HL-60/S4 treated with retinoic acid at 250 ng/mL for 4 days and 3 days (cell line): ENCODE data around the gene SYT6.

Experiments used
- in situ Hi-C: fragments of 300-500 bp; cut with MboI; formaldehyde crosslinking; loops from 2 replicates; pipeline ENCODE4 v1.7.0; 2022; ENCODE audit warnings: low sequenced_read_pairs

SYT6 gene

DNA sequence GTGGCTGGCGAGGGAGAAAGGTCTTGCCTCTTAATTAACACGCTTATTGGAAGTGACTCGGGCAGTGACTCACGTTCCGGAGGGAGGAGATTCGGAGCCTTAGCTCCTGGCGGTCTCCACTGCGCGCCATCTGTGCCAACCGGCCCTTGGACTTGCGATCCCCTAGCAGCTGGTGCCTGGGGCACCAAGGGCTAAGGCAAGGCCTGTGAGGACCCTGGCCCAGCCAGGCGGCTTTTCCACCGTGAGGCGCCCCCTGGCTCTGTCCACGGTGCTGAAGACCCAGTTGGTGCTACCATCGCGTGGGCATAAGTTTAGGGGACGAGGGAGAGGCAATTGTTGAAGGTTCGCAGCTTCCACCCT, 1.3 kb upstream of the SYT6 start:
- in situ Hi-C loops, result no loop called here

DNA sequence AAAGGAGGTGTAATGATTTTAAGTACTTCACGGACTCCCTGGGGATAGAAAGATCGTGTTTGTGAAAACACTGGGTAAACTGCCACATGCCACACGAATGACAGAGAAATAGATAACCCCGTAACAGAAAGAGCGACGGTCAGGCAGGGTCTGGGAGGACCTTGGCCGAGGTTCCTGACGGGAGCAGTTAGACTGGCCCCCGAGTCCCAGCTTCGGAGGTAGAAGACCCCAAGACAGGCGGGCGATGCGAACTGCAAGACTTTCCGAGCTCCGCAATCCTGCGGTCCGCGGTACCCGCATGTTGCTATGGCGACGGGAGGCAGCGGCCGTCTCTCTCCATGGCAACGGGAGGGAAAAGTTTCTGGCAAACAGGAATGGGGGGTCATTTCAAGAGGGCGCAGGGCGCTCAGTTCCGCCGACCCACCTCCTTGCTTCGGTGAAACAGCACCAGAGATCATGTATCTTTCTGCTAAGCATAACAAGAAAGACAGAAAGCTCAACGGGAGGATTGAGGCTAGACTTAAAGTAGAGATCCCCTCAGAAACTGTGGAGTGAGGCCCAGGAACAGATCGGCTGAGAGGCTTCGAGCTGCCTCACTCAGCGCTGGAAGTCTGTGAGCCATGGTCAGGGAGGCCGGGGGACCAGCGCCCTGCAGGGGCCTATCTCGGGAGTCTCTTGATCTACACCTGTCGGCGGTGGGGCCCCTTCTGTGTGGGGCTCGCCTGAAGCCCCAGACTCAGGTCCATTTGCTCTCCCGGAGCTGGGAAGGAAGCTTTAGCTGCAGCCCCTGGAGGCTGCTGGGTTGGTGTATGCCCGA, 685 bp upstream of the SYT6 start:
- in situ Hi-C loops, result no loop called here

DNA sequence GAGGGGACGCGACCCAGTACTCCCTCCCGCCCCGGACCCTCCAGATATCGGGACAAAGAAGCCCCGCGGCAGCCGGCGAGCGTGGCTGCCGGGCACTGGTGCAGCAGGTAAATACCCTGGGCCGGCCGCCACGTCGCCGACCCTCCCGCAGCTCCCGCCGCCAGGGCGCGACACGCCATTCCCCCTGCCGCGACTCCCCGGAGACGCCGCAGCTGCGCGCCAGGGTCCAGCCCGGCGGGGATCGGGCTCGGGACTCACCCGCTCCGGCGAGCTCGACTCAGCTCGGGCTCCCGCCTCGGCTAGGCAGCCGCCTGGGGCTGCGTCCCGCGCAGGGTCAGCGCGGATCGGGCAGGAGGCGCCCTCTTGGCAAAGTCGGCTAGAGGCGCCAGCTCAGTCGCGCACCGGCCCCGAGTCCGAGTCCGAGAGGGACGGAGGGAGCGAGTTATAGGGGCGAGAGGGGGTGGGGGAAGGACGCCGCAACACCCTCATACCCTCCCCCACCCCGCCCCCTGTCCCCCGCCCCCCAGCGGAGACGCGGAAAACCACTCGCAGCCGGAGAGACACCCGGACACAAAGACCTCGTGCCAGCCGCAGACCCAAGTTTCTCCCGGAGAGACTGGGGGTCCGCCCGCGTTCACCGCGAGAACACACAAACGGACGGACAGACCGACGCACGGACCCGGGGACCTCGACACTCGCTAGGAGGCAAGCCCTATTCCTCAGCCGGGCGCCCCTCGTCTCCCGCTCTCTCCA, 985 bp downstream of the SYT6 start:
- in situ Hi-C loops, result no loop called here

DNA sequence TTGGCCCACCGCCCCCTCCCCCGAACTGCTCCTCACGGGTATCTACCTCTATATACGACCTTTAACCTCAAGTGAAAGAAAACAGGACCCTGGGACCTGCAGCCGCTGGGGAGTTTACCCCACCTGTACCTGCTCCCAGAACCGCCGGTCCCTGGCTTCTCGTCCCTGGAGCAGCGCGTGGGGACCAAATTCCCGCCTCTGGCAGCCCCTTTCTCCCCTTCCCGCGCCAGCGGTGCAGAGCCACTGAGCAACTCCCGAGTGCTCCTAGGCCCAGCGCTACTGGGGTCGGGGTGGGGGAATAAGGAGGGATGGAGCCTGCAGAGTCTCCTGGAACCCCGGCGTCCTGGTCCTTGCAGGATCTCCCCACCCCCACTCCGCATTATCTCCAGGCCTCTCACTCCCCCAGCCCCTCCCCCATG, 1.6 kb downstream of the SYT6 start:
- in situ Hi-C loops, result no loop called here

- in situ Hi-C loops, result no loop called here
Observed at GRCh38 chr1:114150016-114150415, 3.7 kb downstream of the SYT6 start.

GRCh38 chr1:114149211-114149610, 4.5 kb downstream of the SYT6 start:
- in situ Hi-C loops, result no loop called here

DNA sequence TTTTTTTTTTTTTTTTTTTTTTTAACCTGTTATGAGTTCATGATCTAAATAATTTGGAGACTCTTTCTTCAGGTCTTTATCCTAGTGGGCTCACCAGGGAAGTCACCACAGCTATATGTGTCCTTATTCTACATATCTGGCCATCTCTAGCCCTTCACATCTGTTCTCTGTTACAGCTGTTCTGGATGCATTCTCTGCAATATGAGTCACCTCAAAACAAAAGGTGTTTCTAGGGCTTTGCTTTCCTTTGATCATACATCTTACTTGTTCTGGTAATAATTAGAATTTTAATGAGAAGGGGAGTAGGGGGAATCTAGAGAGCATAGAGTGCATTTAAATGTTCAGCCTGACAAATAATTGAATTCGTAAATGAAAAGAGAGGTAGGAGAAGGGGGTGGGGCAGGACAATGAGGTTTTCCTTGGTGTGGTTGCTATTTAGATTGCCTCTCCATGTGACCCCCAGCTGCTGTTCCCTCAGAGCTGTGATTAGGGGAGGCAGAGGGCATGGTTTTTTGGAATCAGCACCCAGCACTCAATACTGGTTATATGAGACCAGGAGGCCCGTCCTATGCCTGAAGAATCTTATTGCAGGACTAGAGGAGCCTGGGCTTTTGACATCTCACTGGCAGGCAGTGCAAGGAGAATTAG, 8.0 kb downstream of the SYT6 start:
- in situ Hi-C loops, result no loop called here

DNA sequence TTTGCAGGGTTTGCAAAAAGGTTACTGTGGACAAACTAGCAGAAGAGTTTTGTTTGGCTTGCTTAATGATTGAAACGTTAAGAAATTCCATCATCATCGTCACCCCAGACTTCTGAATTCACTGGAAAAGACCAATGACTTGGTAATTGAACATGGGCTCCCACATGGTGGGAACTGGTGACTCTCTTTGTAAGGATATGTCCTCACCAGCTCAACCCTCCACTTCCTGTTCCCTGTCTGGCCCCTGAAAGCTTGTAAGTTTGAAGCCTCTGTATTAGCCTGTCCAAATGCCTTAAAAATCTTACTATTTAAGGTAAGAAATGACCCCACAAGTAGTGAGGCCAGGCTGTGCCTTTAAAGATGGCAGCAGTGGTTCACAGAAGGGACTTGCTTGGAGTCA, 9.7 kb downstream of the SYT6 start:
- in situ Hi-C loops, result no loop called here

DNA sequence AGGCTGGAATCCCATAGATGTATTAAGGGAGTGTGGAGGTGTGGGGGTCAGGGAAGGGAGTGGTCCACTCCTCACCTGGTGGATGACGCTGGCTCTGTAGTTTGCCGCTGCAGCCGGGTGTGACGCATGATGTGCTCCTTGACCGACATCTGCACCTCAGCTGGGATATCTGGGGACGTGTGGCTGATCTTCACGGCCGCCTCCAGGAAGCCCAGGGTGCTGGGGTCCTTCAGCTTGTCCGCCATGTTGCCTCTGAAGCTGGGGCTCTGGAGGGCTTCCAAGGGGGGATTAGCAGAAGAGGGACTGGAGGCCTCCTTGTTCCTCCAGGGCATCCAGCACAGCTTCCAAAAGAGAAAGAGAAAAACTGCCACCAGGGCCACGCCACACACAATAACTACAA, 14.1 kb downstream of the SYT6 start:
- in situ Hi-C loops, result no loop called here

DNA sequence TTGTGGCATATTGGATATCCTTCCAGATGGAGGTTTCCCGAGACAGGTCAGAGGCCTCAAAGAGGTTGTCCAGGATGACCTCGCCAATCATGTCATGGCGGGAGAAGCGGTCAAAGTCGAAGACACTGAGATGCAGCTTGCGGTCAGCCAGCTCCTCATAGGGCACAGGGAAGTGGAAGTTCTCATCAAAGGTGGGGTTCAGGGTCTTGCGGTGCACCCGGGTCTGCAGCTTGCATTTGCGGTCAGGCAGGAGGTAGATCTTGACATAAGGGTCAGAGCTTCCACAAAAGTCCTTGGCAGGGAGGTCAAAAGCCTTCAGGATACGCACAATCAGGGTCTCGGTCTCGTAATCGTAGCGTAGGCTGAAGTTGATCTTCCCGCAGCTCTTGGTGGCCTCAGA, 16.2 kb downstream of the SYT6 start:
- in situ Hi-C loops, result no loop called here

DNA sequence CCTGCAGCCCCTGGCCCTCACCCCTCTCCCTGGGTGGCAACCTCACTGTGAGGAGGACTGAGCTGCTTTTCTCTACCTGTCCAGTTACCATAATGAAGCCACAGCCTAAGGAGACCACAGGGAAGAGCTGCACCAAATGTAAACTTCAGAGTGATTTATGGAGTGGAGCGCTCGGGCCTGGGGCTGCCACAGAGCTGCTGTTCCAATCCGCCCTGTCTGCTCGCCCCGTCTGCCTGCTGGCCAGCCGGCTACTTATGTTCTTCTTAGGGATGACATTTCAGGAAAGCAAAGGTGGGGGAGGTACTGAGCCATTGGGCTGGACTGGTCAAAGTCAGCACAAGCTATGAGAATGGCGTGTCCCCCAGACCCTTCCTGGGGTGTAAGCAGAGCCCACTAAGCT, 17.9 kb downstream of the SYT6 start:
- in situ Hi-C loops, result no loop called here

DNA sequence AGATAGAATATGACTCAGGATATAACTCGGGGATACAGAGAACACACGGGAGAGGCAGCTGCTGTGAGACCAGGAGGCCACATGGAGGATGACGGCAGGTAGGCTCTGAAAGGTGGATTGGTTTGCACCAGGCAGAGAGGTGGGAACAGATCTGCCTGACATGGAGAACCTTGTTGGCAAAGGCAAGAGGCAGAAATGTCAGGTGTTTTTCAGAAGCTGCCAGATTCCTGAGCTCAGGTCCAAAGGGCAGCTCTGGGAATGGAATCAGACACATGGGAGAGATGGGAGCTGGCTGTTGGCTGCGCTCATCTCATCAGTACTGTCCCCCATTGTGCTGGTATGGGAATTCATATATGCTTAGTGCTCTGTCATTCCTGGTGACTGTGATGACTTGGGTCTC, 19.2 kb downstream of the SYT6 start:
- in situ Hi-C loops, result no loop called here

DNA sequence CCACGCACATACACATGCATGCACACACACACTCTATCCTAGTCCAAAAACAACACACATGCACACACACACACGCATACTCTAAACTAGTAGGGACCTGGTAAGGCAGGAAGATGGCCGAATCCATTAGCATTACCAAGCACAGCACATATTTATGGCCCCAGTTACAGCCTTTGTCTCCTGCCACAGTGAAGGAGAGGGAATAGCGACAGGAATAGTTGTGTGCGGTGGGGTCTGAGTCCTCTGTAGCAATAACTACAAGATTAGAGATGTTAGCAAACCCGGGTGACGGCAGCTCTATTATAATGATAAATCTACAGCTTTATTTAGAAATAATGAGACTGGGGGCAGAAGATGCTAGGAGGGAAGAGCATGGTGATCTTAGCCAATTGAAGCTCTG, 20.5 kb downstream of the SYT6 start:
- in situ Hi-C loops, result no loop called here

GRCh38 chr1:114131526-114132220, 22.0 kb downstream of the SYT6 start:
- in situ Hi-C loops, result no loop called here

GRCh38 chr1:114130846-114131525, 22.7 kb downstream of the SYT6 start:
- in situ Hi-C loops, result no loop called here

DNA sequence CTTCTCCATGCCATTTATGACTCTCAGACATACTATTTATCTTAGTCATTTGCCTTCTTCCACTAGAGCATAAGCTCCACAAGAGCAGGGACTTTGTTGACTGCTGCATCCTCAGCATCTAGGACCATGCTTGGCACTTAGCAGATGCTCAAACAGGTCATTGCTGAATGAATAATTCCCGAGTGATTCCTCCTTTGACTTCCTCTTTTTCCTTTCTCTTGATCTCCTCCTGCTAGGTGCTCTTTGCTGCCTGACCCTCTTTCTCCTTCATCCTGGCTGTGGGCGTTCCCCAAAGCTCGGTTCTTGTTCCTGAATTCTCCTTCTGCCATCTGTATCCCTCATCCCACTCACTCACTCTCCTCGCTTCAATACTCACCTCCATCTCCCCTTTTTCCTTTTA, 23.5 kb downstream of the SYT6 start:
- in situ Hi-C loops, result no loop called here

GRCh38 chr1:114128293-114128692, 25.4 kb downstream of the SYT6 start:
- in situ Hi-C loops, result no loop called here

DNA sequence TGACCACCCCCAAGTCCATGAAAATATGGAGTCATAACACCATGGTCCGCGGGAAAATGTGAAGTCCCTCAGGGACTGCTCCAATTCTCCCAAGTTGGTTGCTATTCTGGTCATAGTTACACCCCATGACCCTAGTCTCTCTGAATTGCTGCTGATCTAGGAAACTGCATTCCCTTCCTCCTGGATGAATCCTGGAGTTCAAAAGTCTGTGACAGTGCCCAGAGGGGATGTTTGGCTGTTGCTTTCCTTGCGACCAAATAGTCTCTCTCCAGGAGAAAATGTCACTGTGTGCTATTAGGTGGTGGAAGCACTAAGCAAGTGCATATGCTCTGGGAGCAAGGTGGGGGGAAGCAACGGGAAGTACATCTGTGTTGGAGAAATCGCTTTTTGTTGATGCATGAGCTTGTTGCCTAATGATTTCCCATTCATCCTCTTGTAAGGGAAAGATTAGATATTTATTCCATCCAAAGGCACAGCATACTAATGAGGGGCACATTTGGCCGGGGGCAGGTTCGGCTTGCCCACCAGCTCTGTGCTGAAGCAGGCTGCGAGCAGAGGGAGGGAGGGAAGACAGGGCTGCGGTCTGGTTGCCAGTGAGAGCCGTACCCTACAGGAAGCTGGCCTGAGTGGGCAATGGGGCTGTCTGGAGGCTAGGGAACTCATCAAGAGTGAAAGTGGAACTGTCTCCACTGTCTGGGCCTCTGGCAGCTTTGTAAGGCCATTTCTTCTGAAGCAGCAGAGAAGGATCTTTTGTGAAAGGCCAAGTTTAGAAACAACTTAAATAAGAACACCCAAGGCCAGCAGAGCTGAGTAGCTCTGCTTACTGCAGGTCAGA, 27.2 kb downstream of the SYT6 start:
- in situ Hi-C loops, result no loop called here

DNA sequence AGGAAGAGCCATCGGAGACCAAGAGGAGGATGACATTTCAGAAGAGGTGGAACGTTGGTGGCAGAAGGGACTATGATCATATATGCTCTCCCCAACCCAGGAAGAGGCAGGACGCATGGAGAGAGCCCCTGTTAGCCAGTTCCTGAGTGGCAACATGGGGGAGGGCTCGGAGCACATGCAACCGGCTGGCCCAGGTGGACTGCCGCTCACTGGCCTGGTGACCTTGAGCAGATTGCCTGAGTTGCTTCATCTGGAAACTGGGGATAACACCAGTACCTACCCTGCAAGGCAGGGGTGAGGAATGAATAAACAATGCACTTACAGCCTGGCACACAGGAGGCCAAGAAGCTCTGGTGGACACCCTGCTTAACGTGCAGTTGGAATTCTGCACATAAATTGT, 29.0 kb downstream of the SYT6 start:
- in situ Hi-C loops, result no loop called here
